K562 (cell line): ENCODE results near the gene RPS10. TPM values are rescaled to one million over a fixed set of nuclear protein-coding genes. Genes with fewer than 3 reads are reported as not detected.
A peak's percentile ranks its signal among the peaks of the same experiment; 100 is the strongest.

Experiments used
- BRF1 ChIP-seq: IDR thresholded peaks from 3 replicates; pipeline ENCODE4 v1.6.1; 2011; ENCODE audit warnings: borderline replicate concordance, mild to moderate bottlenecking; ENCODE audit not compliant: insufficient read length; ENCODE audit errors: extremely low read depth
- CCNT2 ChIP-seq: IDR thresholded peaks from 2 replicates; pipeline ENCODE4 v1.6.1; 2011; ENCODE audit warnings: borderline replicate concordance, low read depth, mild to moderate bottlenecking, moderate library complexity, mixed read lengths, low read length; ENCODE audit not compliant: insufficient read length; ENCODE audit errors: extremely low read depth
- ESRRA ChIP-seq: fragments of 450-650 bp; IDR thresholded peaks from 2 replicates; pipeline ENCODE4 v1.6.1; 2014; ENCODE audit warnings: low read depth, mild to moderate bottlenecking, moderate library complexity, borderline replicate concordance
- FOXJ3 ChIP-seq: sonication (generic); formaldehyde crosslinking; IDR thresholded peaks from 2 replicates; pipeline ENCODE4 v1.4.0; 2020; ENCODE audit warnings: mild to moderate bottlenecking, missing genetic modification reagents
- HMGN3 ChIP-seq: IDR thresholded peaks from 2 replicates; pipeline ENCODE4 v1.6.1; 2011; ENCODE audit warnings: borderline replicate concordance, low read depth, mild to moderate bottlenecking, mixed read lengths, low read length; ENCODE audit not compliant: insufficient read length; ENCODE audit errors: extremely low read depth
- HNRNPL ChIP-seq: fragments of 200-400 bp; formaldehyde crosslinking; IDR thresholded peaks from 2 replicates; pipeline ENCODE4 v1.6.1; 2017; ENCODE audit warnings: low read depth, mild to moderate bottlenecking, low read length
- KAT2B ChIP-seq: IDR thresholded peaks from one replicate; pipeline ENCODE4 v1.6.1; 2012; ENCODE audit warnings: low read depth, mild to moderate bottlenecking, control low read depth, inconsistent platforms, low read length, moderate library complexity
- NFXL1 ChIP-seq: fragments of 450-650 bp; formaldehyde crosslinking; IDR thresholded peaks from 2 replicates; pipeline ENCODE4 v1.4.0; 2021; ENCODE audit warnings: mild to moderate bottlenecking
- PHF21A ChIP-seq: fragments of 450-650 bp; IDR thresholded peaks from 2 replicates; pipeline ENCODE4 v1.6.1; 2017; ENCODE audit warnings: low read depth, borderline replicate concordance
- POLR2A ChIP-seq: fragments of 450-650 bp; conservative IDR thresholded peaks from 2 replicates; pipeline ENCODE4 v1.6.1; 2016
- SRF ChIP-seq, 2 experiments: fragments of 250-450, 450-650 bp in 1 of 2; sonication (Bioruptor Pico) in 1 of 2; sonication (generic) in 1 of 2; formaldehyde crosslinking; IDR thresholded peaks; 2 replicates each; pipeline versions ENCODE4 v1.5.0 to v1.5.1; 2020 to 2022; ENCODE audit warnings: mild to moderate bottlenecking in 1 of 2, missing genetic modification reagents in 1 of 2
- ZBTB7A ChIP-seq: IDR thresholded peaks from 2 replicates; pipeline ENCODE4 v1.6.1; 2011; ENCODE audit warnings: low read depth, mild to moderate bottlenecking, low read length, moderate library complexity, borderline replicate concordance; ENCODE audit not compliant: control insufficient read depth
- ZBTB8A ChIP-seq: fragments of 450-650 bp; IDR thresholded peaks from 2 replicates; pipeline ENCODE4 v1.6.1; 2018; ENCODE audit warnings: mild to moderate bottlenecking, moderate library complexity; ENCODE audit not compliant: partially characterized antibody
- ZNF436 ChIP-seq: fragments of 250-450, 450-650 bp; sonication (Bioruptor Pico); formaldehyde crosslinking; IDR thresholded peaks from 2 replicates; pipeline ENCODE4 v1.7.0; 2020; ENCODE audit warnings: mild to moderate bottlenecking
- polyA plus RNA-seq, 8 experiments: library from polyadenylated mRNA; depleted of rRNA in 4 of 8; stranded (reverse) in 5 of 8; unstranded in 3 of 8; fragments of >200 nt; fragmentation: Nextera tagmentation in 2 of 8; fragmentation: Illumina TruSeq in 1 of 8; extraction: Ambion mirVana in 2 of 8; extraction: Trizol in 1 of 8; gene quantifications; 2 replicates each; pipeline versions ENCODE4 v1.2.1 to v1.2.3, GENCODE V29; 2011 to 2014; ENCODE audit warnings: inconsistent platforms in 1 of 8, missing spikeins in 1 of 8
- total RNA-seq, 7 experiments: library from RNA; depleted of rRNA in 6 of 7; stranded (reverse); fragments of >200 nt in 6 of 7; fragmentation: Illumina TruSeq in 2 of 7; extraction: Trizol in 2 of 7; gene quantifications; 2 replicates each; pipeline versions ENCODE4 v1.2.1 to v1.2.3, GENCODE V29; 2011 to 2021; ENCODE audit warnings: low replicate concordance in 1 of 7
- TF ChIP-seq, protein P1 (sequence below): fragments of 250-450 bp; sonication (Bioruptor Pico); IDR thresholded peaks from 2 replicates; pipeline ENCODE4 v1.4.0; 2020; ENCODE audit warnings: mild to moderate bottlenecking
- TF ChIP-seq, protein P2 (sequence below): sonication (generic); formaldehyde crosslinking; IDR thresholded peaks from 2 replicates; pipeline ENCODE4 v1.8.0; 2022; ENCODE audit warnings: missing genetic modification reagents, mild to moderate bottlenecking, borderline replicate concordance
- TF ChIP-seq, protein P3 (sequence below): fragments of 250-450 bp; sonication (Bioruptor Pico); IDR thresholded peaks from 2 replicates; pipeline ENCODE4 v1.8.0; 2022; ENCODE audit warnings: moderate library complexity, mild to moderate bottlenecking, inconsistent platforms
- TF ChIP-seq, protein P4 (sequence below): fragments of 450-650 bp; IDR thresholded peaks from 2 replicates; pipeline ENCODE4 v1.6.1; 2016; ENCODE audit warnings: mild to moderate bottlenecking

RPS10 gene
- total and polyA plus RNA-seq, 9 of the 15 experiments (the other 6 are each of a cell fraction or from before 2014, with no cell fraction given) = 2,680 to 5,251 (median 3,876) TPM

DNA sequence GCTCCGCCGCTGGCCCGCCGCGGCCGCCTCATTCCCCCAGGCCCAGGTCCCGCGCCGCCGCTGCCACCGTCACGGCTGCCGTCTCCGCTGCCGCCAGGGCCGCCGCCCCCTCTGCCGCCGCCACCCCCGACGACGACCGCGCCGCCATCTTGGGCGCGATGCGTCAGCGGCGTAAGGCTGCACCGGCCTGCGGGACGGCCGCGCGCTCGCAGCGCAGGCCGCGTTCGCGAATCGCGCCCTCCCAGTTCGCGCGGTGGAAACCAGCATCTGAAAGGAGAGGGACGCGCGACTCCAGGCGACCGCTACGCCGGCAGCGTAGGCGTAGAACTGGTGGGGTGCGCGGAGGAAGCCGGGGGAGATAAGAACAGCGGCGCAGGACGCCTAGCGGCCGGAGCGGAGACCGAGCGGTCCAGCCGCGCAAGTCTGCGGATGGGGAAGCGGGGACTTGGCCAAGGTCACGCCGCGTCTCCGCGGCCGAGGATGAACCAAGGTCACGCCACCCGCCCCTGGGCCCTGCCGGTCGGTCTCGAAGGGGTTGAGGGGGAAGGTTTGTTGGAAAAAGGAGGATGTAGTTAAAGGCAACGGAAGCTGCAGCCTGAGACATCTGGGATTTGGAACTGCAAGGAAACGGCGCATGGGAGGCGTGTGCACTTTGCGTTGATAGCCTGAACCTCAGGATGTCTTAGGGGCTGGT is 33.2 kb downstream of the RPS10 start, which contains the start of gene NUDT3 (continued):
- peak; percentile 96 for TF ChIP-seq HMGN3
- no peak for TF ChIP-seq PHF21A
- TF ChIP-seq FOXJ3 (CRISPR knock-in tag) = no peak
- TF ChIP-seq NFXL1 (CRISPR knock-in tag) = no peak
- TF ChIP-seq, protein P1, sequence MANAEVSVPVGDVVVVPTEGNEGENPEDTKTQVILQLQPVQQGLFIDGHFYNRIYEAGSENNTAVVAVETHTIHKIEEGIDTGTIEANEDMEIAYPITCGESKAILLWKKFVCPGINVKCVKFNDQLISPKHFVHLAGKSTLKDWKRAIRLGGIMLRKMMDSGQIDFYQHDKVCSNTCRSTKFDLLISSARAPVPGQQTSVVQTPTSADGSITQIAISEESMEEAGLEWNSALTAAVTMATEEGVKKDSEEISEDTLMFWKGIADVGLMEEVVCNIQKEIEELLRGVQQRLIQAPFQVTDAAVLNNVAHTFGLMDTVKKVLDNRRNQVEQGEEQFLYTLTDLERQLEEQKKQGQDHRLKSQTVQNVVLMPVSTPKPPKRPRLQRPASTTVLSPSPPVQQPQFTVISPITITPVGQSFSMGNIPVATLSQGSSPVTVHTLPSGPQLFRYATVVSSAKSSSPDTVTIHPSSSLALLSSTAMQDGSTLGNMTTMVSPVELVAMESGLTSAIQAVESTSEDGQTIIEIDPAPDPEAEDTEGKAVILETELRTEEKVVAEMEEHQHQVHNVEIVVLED (CRISPR knock-in tag) = peak; percentile 86
- TF ChIP-seq CCNT2 = peak; percentile 78
- TF ChIP-seq, protein P2, sequence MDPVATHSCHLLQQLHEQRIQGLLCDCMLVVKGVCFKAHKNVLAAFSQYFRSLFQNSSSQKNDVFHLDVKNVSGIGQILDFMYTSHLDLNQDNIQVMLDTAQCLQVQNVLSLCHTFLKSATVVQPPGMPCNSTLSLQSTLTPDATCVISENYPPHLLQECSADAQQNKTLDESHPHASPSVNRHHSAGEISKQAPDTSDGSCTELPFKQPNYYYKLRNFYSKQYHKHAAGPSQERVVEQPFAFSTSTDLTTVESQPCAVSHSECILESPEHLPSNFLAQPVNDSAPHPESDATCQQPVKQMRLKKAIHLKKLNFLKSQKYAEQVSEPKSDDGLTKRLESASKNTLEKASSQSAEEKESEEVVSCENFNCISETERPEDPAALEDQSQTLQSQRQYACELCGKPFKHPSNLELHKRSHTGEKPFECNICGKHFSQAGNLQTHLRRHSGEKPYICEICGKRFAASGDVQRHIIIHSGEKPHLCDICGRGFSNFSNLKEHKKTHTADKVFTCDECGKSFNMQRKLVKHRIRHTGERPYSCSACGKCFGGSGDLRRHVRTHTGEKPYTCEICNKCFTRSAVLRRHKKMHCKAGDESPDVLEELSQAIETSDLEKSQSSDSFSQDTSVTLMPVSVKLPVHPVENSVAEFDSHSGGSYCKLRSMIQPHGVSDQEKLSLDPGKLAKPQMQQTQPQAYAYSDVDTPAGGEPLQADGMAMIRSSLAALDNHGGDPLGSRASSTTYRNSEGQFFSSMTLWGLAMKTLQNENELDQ (CRISPR knock-in tag) = no peak
- no peak for TF ChIP-seq BRF1
- peak; percentile 100 for TF ChIP-seq ESRRA
- TF ChIP-seq, protein P3, sequence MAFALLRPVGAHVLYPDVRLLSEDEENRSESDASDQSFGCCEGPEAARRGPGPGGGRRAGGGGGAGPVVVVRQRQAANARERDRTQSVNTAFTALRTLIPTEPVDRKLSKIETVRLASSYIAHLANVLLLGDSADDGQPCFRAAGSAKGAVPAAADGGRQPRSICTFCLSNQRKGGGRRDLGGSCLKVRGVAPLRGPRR = no peak
- TF ChIP-seq ZBTB8A = no peak
- peak in 1 of 2 experiments; percentile 69; a peak in 2 of 4 replicates for TF ChIP-seq SRF (CRISPR knock-in tag; IDR thresholded peaks at IDR 0.05)
- TF ChIP-seq HNRNPL = peak; percentile 99
- no peak for TF ChIP-seq POLR2A
- no peak; the same call in none of the 2 replicates for TF ChIP-seq ZBTB7A
- TF ChIP-seq ZNF436 (CRISPR knock-in tag) = no peak
- TF ChIP-seq, protein P4, sequence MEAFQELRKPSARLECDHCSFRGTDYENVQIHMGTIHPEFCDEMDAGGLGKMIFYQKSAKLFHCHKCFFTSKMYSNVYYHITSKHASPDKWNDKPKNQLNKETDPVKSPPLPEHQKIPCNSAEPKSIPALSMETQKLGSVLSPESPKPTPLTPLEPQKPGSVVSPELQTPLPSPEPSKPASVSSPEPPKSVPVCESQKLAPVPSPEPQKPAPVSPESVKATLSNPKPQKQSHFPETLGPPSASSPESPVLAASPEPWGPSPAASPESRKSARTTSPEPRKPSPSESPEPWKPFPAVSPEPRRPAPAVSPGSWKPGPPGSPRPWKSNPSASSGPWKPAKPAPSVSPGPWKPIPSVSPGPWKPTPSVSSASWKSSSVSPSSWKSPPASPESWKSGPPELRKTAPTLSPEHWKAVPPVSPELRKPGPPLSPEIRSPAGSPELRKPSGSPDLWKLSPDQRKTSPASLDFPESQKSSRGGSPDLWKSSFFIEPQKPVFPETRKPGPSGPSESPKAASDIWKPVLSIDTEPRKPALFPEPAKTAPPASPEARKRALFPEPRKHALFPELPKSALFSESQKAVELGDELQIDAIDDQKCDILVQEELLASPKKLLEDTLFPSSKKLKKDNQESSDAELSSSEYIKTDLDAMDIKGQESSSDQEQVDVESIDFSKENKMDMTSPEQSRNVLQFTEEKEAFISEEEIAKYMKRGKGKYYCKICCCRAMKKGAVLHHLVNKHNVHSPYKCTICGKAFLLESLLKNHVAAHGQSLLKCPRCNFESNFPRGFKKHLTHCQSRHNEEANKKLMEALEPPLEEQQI = peak; percentile 31; the same call in 1 of the 2 replicates
- no peak for TF ChIP-seq KAT2B
